Measurements from ENCODE around the gene RCAN1. TPM values are rescaled to one million over a fixed set of nuclear protein-coding genes. Genes with fewer than 3 reads are reported as not detected.

RCAN1 gene
- total and polyA plus RNA-seq, 2 of the 4 experiments (the other 2 are of a cell fraction) = 53.5 to 175 TPM

- no peaks in the 10 kb centered on the region for H3K9me3 ChIP-seq (ENCODE audit: control insufficient read depth, insufficient read depth, low read length)
These were observed 25.2 kb downstream of the RCAN1 start for GRCh38 chr21:34589511-34590282.

More at GRCh38 chr21:34589511-34590282, 25.2 kb downstream of the RCAN1 start:
- ATAC-seq (ENCODE audit: low read depth) (no peak), DNase-seq (no peak)
- Histone ChIP-seq H2BK120ac (ENCODE audit: low read depth, low read length) (no peak overlapping the region), H3K9ac (ENCODE audit: low read depth, low read length) (no peak overlapping the region), H3K36me3 (ENCODE audit: control insufficient read depth, insufficient read depth, low read length) (no peaks in the 10 kb centered on the region), H3K18ac (ENCODE audit: low read depth, low read length) (no peak overlapping the region), H4K20me1 (ENCODE audit: insufficient read depth, low read length) (no peaks in the 10 kb centered on the region), H4K91ac (ENCODE audit: insufficient read depth, low read depth, low read length) (no peak overlapping the region), H2AFZ (replicated peaks; ENCODE audit: low read length, poor library complexity) (no peak overlapping the region), H3K14ac (replicated peaks; ENCODE audit: low read depth, low read length) (no peak overlapping the region), H2BK20ac (ENCODE audit: low read depth, low read length) (no peak overlapping the region), H3K4me2 (ENCODE audit: low read depth, low read length) (no peak overlapping the region), H2AK5ac (ENCODE audit: low read depth, low read length) (no peak overlapping the region), H3K27ac (ENCODE audit: insufficient read depth, low read length) (no peak overlapping the region), H3K9me1 (ENCODE audit: insufficient read depth, low read length) (peaks cover 4% of the 10 kb centered on the region; the same call in 1 of the 2 replicates), H3K56ac (ENCODE audit: extremely low read depth, insufficient read depth, low read length) (no peak overlapping the region), H3K4ac (ENCODE audit: low read depth, low read length) (no peak overlapping the region), H3K4me3 (ENCODE audit: insufficient read depth, low read depth, low read length) (no peak overlapping the region), H4K5ac (ENCODE audit: low read depth, low read length) (no peak overlapping the region), H3K27me3 (ENCODE audit: control insufficient read depth, insufficient read depth, low read length) (no peaks in the 10 kb centered on the region), H2AK9ac (replicated peaks; ENCODE audit: low read depth, low read length, poor library complexity) (no peak overlapping the region), H3K4me1 (ENCODE audit: control insufficient read depth, insufficient read depth, low read length) (peaks cover 4% of the 10 kb centered on the region; the same call in 1 of the 2 replicates), H4K8ac (ENCODE audit: low read depth in 2 of 2, low read length in 2 of 2) (no peak overlapping the region), H3K23ac (ENCODE audit: low read depth, low read length) (no peak overlapping the region), H3K79me1 (ENCODE audit: low read depth in 1 of 2, low read length in 2 of 2) (peaks cover 12 to 18% of the 10 kb centered on the region in 2 experiments; a peak in 3 of 4 replicates), H2BK5ac (ENCODE audit: low read depth, low read length, poor library complexity, severe bottlenecking) (no peak overlapping the region), H2BK15ac (ENCODE audit: low read depth, low read length) (no peak overlapping the region)
- dilution Hi-C loops (cut with HindIII; ENCODE audit: low sequenced_read_pairs, unreplicated experiment) (no loop called here), in situ Hi-C loops (cut with MboI; ENCODE audit: low sequenced_read_pairs) (loop anchor here (5.0 kb wide), 1 partner anchor 67 kb away; no protein-coding TSS in a partner anchor), intact Hi-C loops (cut with micrococcal nuclease) (no loop called here)
- TF ChIP-seq ELK1 (IDR thresholded peaks at IDR 0.05; ENCODE audit: borderline replicate concordance, low read depth, low read length) (no peak), RCOR1 (IDR thresholded peaks at IDR 0.05; ENCODE audit: insufficient replicate concordance, low read length) (no peak), RFX5 (IDR thresholded peaks at IDR 0.05; ENCODE audit: low read depth, low read length) (no peak), BHLHE40 (IDR thresholded peaks at IDR 0.05; ENCODE audit: low read depth, low read length) (no peak), SMC3 (IDR thresholded peaks at IDR 0.05; ENCODE audit: low read depth, low read length) (no peak), CHD1 (IDR thresholded peaks at IDR 0.05; ENCODE audit: low read depth, low read length) (no peak), NFE2L2 (IDR thresholded peaks at IDR 0.05; ENCODE audit: low read depth, low read length) (no peak), MAZ (IDR thresholded peaks at IDR 0.05; ENCODE audit: borderline replicate concordance, low read depth, low read length) (no peak), FOS (IDR thresholded peaks at IDR 0.05; ENCODE audit: low read depth, low read length) (no peak), MAFK (IDR thresholded peaks at IDR 0.05; ENCODE audit: low read depth, low read length) (no peak)
- CTCF ChIA-PET = no interaction called here
- BruUV-seq (replicated peaks) = no TSS peak
- POLR2A ChIA-PET (ENCODE audit: unreplicated experiment) = no interaction called here
- WGBS, 2 experiments (ENCODE audit: extremely low coverage in 2 of 2, insufficient read length in 1 of 2) = 83% methylated on average over 2 of the region's 9 CpGs; no CpG with 5 or more reads in 1 of the 2 experiments

All from IMR-90 (cell line).